ENCODE measurements around the gene BTBD10. TPM values are rescaled to one million over a fixed set of nuclear protein-coding genes. Genes with fewer than 3 reads are reported as not detected.

Gene BTBD10
- total RNA-seq, 1 donor from 2014 or later: 82.2 TPM

GRCh38 chr11:13368041-13368446 is 95.0 kb downstream of the BTBD10 start:
- Mint-ChIP-seq H3K27me3 (ENCODE audit: unreplicated experiment) (peaks cover 7% of the 10 kb centered on the region), H3K4me1 (ENCODE audit: unreplicated experiment) (peaks cover 19% of the 10 kb centered on the region), H3K9me3 (ENCODE audit: unreplicated experiment) (no peaks in the 10 kb centered on the region), H3K4me3 (ENCODE audit: unreplicated experiment) (no peak overlapping the region), H3K36me3 (ENCODE audit: low read depth, unreplicated experiment) (peaks cover 3% of the 10 kb centered on the region), H3K27ac (ENCODE audit: unreplicated experiment) (no peak overlapping the region)
- TF ChIP-seq CTCF (IDR thresholded peaks at IDR 0.05; ENCODE audit: unreplicated experiment): no peak
- no peak for DNase-seq (ENCODE audit: low spot score)

GRCh38 chr11:13367115-13367514 is 95.9 kb downstream of the BTBD10 start:
- H3K4me3 Mint-ChIP-seq (ENCODE audit: unreplicated experiment): no peak overlapping the region

GRCh38 chr11:13366266-13367026 is 96.6 kb downstream of the BTBD10 start:
- TF ChIP-seq CTCF (IDR thresholded peaks at IDR 0.05; ENCODE audit: unreplicated experiment): no peak
- Mint-ChIP-seq H3K4me3 (ENCODE audit: unreplicated experiment) (no peak overlapping the region), H3K27me3 (ENCODE audit: unreplicated experiment) (peaks cover 7% of the 10 kb centered on the region), H3K4me1 (ENCODE audit: unreplicated experiment) (peaks cover 21% of the 10 kb centered on the region), H3K27ac (ENCODE audit: unreplicated experiment) (no peak overlapping the region), H3K9me3 (ENCODE audit: unreplicated experiment) (no peaks in the 10 kb centered on the region), H3K36me3 (ENCODE audit: low read depth, unreplicated experiment) (peaks cover 3% of the 10 kb centered on the region)
- DNase-seq (ENCODE audit: low spot score): no peak

More at GRCh38 chr11:13367115-13367514, 95.9 kb downstream of the BTBD10 start:
- DNase-seq (ENCODE audit: low spot score): no peak
- no peaks in the 10 kb centered on the region for H3K9me3 Mint-ChIP-seq (ENCODE audit: unreplicated experiment)
- peaks cover 7% of the 10 kb centered on the region for H3K27me3 Mint-ChIP-seq (ENCODE audit: unreplicated experiment)
- no peak overlapping the region for H3K27ac Mint-ChIP-seq (ENCODE audit: unreplicated experiment)
- H3K4me1 Mint-ChIP-seq (ENCODE audit: unreplicated experiment): peaks cover 19% of the 10 kb centered on the region
- no peak for TF ChIP-seq CTCF (IDR thresholded peaks at IDR 0.05; ENCODE audit: unreplicated experiment)
- H3K36me3 Mint-ChIP-seq (ENCODE audit: low read depth, unreplicated experiment): peaks cover 3% of the 10 kb centered on the region

GRCh38 chr11:13364388-13364787 is 98.6 kb downstream of the BTBD10 start:
- peaks cover 7% of the 10 kb centered on the region for H3K36me3 Mint-ChIP-seq (ENCODE audit: low read depth, unreplicated experiment)
- peak overlapping the region; percentile 48 for H3K27ac Mint-ChIP-seq (ENCODE audit: unreplicated experiment)
- H3K27me3 Mint-ChIP-seq (ENCODE audit: unreplicated experiment): peaks cover 9% of the 10 kb centered on the region

More at GRCh38 chr11:13364388-13364787, 98.6 kb downstream of the BTBD10 start:
- TF ChIP-seq CTCF (IDR thresholded peaks at IDR 0.05; ENCODE audit: unreplicated experiment): no peak
- no peak for DNase-seq (ENCODE audit: low spot score)
- Mint-ChIP-seq H3K4me3 (ENCODE audit: unreplicated experiment) (no peak overlapping the region), H3K9me3 (ENCODE audit: unreplicated experiment) (no peaks in the 10 kb centered on the region), H3K4me1 (ENCODE audit: unreplicated experiment) (peaks cover 41% of the 10 kb centered on the region)
